Suprapubic skin (tissue), 4 donors: ENCODE results near the gene OR56A1.

ENCODE experiments used
- CTCF ChIP-seq, 2 donors: fragments of 200-600 bp in 1 of 2; fragments of 450-650 bp in 1 of 2; sonication (generic) in 1 of 2; IDR thresholded peaks; one replicate each; pipeline ENCODE4 v1.5.1; 2016 to 2019; ENCODE audit warnings: antibody characterized with exemption in 2 of 2, mild to moderate bottlenecking in 1 of 2, moderate library complexity in 1 of 2
- EP300 ChIP-seq: sonication (generic); formaldehyde crosslinking; IDR thresholded peaks from one replicate; pipeline ENCODE4 v1.6.1; 2017; ENCODE audit warnings: antibody characterized with exemption
- POLR2A ChIP-seq, 2 donors: fragments of 450-650 bp; IDR thresholded peaks; one replicate each; pipeline ENCODE4 v1.6.1; 2017; ENCODE audit warnings: antibody characterized with exemption in 2 of 2, mild to moderate bottlenecking in 2 of 2, moderate library complexity in 2 of 2
- POLR2AphosphoS5 ChIP-seq, 3 donors: sonication (generic); formaldehyde crosslinking; IDR thresholded peaks; one replicate each; pipeline ENCODE4 v1.6.1; 2017; ENCODE audit warnings: antibody characterized with exemption in 3 of 3

DNA sequence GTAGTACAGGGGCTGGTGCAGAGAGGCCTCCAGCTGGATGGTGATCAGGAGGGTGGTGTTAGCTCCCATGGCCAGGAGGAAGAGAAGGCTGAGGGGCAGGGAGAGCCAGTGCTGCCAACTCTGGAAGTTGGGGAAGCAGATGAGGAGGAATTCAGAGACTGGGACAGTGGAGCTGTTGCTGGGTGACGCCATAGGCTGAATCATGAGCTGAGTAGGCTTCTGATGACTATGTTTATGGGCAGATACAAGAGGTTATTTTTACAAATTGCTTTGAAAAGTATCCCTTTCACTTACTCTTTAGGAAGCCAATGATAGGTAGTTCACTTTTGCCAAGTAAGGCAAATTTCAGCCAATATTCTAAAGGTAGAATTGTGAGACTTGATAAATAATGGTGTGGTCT, 3.1 kb downstream of the OR56A1 start:
- TF ChIP-seq CTCF (IDR thresholded peaks at IDR 0.05) (no peak), POLR2AphosphoS5 (IDR thresholded peaks at IDR 0.05) (no peak), POLR2A (IDR thresholded peaks at IDR 0.05) (no peak), EP300 (no peak)
